Medulla oblongata (tissue), 1 donor: ENCODE data around the gene DEF6.

Source experiments
- DNase-seq: peaks from one replicate; pipeline ENCODE4 v3.0.0-alpha.2; 2015; ENCODE audit errors: extremely low spot score

Gene DEF6

GRCh38 chr6:35343092-35343834 lies 45.6 kb downstream of the DEF6 start:
- peak; percentile 60 for DNase-seq

DNA sequence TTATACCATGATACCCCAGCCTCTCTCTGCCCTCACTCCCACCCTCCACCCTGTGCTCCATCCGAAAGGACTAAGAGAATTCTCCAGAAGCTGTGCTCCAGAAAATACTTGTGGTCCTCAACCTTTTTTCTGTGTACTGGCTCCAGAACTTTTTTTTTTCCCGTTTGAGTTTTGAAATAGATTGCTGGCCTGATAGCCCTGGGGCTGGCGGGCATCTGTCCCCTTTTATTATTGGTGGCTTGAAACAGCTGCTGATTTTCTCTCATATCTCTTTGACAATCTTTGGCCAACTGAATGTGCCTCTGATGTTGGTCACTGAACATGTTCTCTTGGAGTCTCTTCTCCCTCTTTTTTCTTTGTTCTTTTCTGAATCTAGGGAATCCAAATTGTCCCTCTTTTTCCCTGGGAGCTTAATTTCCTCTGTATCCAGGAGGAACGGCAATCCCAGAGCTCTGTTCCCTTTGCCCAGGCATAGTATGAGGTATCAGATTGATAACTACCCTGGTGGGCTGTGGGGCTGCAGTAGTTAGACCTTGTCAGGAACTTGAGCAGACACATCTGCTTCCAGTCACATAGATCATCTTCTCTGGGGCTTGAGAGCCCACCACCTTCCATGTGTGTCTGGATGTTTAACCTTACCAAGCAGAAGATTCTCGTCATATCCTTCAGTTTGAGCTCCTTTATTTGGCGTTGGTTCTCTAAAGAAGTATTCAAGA lies 46.4 kb downstream of the DEF6 start:
- DNase-seq, result no peak

DNA sequence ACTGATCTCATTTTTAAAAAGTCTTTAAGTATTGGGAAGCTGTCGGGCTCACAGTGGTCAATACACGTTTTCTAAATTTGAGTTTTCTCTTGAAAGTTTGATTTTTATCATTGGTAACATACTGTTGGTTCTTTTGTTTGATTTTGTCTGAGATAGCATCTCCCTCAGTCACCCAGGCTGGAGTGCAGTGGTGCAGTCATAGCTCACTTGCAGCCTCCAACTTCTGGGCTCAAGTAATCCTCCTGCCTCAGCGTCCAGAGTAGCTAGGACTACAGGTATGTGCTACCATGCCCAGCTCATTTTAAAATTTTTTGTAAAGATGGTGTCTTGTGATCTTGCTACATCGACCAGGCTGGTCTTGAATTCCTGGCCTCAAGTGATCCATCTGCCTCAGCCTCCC lies 53.8 kb downstream of the DEF6 start:
- no peak for DNase-seq

DNA sequence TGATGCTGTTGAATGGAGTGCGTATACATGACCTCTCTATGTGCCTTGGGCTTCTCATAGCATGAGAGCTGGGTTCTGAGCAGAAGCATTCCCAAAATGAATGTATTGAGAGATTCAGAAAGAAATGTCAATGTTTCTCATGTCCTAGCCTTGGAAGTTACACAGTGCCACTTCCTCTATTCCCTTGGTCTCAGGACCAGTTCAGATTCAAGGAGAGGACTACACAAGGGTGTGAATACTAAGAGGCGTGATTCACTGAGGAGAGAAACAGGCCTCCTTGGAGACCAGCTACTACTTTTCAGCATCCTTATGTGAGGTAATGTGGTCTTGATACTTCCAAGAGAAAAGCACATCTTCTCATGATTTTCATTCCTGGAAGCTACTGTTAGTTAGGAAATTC lies 55.1 kb downstream of the DEF6 start:
- no peak for DNase-seq

- DNase-seq, result no peak
Observed at GRCh38 chr6:35354361-35355135, 56.9 kb downstream of the DEF6 start.

DNA sequence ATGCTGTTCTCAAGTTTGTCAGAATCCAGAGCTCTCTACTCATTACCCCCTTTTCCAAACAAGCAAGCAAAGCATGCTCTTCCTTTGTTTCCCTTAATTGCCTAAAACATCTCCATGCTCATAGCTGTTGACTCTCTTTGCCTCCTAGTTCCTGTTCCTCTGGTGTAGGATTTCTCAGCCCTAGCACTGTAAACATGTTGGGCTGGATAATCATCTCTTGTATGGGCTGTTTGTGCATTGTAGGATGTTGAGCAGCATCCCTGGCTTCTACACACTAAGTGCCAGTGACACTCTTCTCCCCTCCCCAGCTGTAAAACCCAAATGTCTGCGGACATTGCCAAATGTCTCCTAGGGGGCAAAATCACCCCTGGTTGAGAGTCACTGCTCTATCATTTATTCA lies 58.8 kb downstream of the DEF6 start:
- peak; percentile 60 for DNase-seq

- DNase-seq, result no peak
Observed at GRCh38 chr6:35357677-35358076, 60.1 kb downstream of the DEF6 start.

DNA sequence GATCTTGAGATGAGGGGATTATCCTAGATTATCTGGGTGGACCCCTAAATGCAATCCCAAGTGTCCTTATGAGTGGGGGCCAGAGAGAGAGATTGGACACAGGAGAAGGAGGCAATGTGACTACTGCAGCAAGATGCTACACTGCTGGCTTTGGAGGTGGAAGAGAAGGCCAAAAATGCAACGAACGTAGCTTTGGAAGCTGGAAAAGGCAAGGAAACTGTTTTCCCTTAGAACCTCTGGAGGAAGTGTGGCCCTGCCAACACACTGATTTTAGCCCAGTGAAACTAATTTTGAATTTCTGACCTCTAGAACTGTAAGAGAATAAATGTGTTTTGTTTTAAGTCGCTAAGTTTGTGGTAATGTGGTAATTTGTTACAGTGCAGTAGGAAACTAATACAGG lies 60.5 kb downstream of the DEF6 start:
- DNase-seq, result no peak

- no peak for DNase-seq
Observed at GRCh38 chr6:35359346-35359743, 61.7 kb downstream of the DEF6 start.

DNA sequence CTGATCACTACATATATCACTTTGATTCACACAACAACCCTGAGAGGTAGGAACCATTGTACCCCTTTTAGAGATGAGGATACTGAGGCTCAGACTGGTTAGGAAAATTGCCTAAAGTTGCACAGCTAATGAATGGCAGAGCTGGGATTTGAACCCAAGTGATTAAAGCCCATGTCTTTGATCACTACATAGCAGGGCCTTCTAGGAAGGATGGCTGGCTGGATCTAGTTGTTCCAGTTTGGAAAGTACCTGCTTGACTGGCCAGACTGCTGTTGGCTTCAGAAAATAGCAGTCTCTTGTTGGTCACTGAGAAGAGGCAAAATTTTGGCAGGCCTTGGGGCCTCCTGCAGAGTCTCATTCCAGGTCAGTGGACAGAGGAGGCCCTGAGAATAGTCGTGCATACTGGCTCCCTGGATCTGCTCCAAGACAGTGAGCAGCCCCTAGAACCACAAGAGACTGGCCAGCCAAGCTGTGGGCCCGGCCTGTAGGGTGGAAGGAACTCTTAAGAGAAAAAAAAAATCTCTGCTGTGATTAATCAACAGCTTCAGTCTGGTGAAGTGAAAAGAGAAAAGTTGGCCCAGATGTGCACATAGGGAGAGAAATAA lies 62.2 kb downstream of the DEF6 start:
- DNase-seq, result peak; percentile 93

DNA sequence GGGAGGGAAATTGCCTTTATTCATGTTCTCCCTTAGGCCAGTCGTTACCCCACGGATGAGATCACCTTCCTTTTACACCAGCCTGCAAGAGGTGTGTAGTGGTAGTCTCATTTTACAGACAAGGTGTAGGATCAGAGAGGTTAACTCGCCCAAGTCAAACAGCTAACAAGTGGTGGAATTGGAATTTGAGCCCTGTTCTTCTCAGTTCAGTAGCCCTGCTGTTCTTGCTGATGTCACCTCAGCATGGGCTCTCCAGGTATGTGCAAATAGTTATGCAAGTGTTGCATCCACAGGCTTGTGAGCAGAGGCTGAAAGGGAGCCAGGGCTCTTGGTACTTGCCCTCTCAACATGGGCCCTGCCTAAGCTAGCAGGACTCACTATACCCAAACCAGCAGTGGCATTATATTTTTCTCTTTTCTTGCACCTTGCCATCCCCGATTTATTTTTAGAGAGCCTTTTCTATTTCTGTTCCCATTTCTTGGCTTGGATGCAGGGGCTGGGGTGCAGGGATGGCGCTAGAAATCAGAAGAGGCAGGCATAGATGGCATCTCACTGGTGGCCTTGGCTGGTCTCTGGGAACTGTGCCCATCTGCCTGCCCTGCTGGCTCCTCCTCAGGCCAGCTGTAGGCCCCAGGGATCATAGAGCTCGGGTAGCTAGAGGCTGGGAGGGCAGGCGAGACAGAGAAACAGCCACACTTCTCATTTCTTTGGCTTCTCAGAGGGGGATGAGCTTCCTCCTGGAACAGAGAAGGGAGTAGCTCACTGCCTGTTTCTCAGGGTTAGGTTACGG lies 62.9 kb downstream of the DEF6 start:
- peak; percentile 84 for DNase-seq

DNA sequence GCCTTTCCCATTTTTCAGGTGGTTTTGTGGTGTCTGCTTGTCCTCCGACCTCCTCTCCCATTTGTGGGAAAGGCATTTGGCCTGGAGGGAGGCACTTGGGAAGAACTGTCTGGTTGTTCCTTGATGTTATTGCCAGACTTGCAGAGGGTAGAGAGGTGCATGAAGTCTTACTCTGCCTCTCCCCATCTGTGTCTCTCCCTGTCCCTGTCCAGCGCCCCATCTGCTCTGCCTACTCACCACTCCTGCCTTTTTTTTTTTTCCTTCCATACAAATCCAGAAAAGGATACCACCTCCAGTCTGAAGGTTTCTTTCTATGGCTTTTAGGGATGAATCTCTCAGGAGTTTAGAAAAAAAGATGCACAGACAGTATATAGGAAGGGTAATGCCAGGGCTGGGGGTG lies 64.6 kb downstream of the DEF6 start:
- DNase-seq, result no peak

- DNase-seq, result no peak
Observed at GRCh38 chr6:35363293-35363750, 65.7 kb downstream of the DEF6 start.

- DNase-seq, result no peak
Observed at GRCh38 chr6:35365594-35366203, 68.1 kb downstream of the DEF6 start.

DNA sequence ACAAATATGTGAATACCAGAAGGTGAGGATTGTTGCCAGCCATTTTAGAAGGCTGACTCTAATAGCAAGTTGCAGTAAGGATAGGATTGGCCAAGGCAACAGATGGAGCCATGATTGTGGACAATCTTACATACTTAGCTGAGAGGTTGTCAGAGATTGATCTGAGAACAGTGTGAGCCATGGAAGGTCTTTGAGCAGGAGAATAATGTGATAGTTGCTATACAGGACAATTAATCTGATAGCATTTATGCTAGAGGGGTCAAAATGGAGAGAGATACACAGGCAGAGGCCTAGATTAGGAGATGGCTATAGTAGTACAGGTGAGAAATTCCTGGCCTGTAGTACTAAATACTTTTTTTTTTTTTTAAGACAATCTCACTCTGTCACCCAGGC lies 68.6 kb downstream of the DEF6 start:
- DNase-seq, result no peak

- no peak for DNase-seq
Observed at GRCh38 chr6:35367646-35368037, 70.0 kb downstream of the DEF6 start.

- no peak for DNase-seq
Observed at GRCh38 chr6:35368038-35368887, 70.6 kb downstream of the DEF6 start.

DNA sequence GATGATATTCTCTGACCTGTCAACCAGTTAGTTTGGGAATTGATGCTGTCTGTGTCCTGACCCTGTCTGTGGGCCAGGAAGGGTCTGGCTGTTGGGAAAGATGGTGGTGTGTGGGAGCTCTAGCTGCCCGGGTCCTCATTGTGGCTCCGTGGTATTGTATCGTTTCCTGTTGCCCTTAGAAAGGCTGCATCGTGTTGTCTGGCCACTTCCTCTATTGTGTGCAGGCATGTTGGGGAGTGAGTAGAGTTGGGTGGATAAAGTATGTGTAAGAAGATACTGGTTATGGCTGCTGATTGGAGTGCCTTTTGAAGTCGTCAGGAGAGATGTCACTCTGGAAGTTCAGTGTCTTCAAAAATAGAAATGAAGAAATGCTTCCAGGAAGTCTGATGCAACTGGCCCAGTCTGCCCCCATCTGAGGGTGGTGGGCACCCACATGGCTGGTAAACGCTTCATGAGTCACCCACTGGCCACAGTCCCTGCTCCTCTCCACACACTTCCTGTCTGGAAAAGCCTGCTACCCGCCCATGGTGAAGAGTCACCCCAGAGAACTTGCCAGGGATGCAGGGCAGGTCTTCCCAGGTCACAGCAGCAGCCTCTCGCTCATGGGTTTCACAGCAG lies 72.6 kb downstream of the DEF6 start:
- peak; percentile 90 for DNase-seq

DNA sequence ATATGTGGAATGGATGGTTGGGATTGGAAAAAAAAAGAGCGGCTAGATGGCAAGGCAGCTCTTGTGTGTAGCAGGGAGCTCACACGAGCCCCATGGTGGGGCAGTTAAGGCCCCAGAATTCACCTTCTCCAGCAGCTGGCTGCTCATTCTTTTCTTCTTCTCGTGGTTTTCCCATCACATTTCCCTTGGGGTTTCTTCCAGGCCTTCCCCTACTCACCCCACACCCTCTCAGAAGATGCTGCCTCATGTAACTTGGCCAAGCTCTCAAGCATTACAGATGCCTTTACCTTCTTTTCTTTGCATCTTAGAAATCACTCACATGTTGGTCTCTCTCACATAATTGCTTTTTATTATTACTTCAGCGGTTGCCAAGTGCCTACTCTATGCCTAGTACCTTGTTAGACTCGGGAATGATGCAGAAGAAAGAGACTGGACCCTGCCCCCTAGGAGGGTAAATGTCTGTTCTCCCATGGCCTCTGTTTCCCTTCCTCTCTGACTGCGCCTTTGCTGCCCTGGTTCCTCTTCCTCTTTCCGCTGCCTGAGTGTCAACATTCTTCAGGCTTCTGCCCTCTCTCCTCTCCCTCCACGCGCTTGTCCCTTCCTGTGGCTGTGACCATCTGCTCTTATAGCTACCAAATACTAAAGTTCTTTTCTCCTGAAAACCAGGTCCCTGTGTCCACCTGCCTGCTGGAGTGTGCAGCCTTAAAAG lies 73.3 kb downstream of the DEF6 start:
- peak; percentile 81 for DNase-seq
